Nucleus accumbens (tissue), 56 donors: ENCODE results near the gene AUTS2.
"Not testable (repeated sequence)": the region's sequence is repeated elsewhere in the genome, so short reads cannot be mapped to it uniquely, and the experiment has no call there.

Experiments used
- DNase-seq, 56 donors: peaks; one replicate each; lab custom pipeline; 2025; lab: John Stamatoyannopoulos, UW

Gene AUTS2

DNA sequence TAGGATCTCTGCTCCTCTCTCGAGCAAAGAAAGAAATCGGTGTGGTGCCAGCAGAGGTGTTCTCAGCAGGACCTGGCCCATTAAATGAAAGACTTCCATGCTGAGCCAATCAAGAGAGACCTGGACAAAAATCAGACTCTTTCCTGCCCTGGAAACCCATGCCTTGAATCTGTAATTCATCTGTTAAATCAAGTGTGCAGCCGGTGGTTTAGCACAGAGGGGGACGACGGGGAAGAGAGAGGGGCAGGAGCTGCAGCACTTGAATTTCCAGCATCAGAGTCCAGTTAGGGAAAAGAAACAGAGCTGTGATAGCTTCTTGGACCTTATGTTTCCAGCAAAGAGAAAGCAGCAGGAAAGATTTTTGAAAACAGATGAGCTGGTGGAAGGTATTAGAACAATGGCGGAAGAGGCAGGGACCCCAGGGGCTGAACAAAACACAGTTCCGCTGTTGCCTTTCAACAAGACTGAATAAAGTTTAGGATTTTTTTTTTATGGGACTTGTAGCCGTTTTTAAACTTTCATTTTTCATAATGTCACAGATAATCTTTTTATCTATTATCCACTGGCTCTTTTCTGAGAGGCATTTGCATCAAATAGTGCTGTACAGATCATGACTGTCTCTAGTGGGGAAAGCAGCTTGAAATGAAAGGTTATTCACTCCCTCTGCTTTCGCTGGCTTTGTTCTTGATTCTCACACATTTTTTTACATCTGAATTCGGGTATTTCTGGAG lies 990.1 kb downstream of the AUTS2 start:
- DNase-seq: no peak

DNA sequence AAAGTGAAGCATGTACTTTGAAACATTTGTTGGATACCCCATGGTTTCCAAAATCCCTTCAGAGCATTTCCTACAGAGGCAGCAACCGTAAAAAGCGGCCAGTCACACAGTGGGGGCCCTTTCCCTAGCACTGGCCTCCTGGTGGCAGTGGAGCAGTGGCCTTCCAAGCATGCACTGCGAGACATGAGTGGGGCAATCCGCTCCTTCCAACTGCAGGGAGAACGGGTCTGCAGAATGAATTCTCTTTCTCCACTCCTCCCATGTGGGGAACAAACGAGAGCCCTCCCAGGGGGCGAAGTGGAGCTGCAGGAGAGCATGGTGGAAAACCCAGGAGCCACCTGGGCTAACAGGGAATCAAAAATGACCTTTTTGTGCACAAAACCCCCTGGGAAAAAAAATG lies 990.7 kb downstream of the AUTS2 start:
- peak in 6 of 56 donors; percentile 3 to 19 (median 10) for DNase-seq

DNA sequence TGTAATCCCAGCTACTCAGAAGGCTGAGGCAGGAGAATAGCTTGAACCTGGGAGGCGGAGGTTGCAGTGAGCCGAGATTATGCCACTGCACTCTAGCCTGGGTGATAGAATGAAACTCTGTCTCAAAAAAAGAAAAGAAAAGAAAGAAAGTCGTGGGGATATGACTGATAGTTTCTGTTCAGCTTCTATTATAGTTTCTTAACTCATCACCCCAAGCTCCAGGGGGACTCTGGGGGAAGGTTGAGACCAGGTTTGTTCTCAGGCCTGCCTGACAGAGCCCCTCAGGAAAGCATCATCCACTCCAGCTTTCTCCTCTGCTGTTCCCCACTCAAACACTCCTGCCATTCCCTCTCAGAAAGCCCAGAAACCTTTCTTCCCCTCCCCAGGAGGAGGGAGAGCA lies 991.3 kb downstream of the AUTS2 start:
- no peak for DNase-seq

DNA sequence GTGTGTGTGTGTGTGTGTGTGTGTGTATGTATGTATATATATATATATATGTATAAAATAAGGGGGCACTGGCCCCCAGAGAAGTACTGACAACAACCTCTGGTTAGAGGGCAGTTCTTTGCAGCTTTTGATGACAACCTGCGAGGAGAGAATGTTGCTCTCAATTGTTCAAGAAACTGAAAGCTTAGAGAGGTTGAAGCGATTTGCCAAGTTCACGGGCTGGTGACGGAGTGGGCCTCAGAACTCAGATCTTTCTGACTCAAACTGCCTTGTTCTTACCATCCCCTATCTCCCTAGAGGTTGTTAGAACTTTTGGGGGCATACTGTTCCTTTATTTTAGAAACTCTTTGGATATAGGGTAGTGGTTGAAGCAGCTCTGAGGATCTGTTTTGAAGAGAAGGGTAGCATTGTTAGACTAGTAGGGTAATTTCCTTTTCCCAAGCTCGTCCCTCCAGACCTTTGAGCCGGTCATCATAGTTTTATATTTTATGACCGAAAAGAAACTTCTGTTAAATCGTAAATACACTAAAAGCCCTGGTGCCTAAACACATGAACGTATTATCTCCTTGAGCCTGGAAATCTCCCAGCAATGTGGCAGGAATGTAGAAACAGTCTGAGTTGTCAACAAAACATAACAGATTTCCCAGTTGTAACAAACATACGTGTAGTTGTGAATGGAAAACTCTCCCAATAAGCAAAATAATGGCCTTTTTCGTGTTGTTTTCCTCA lies 992.0 kb downstream of the AUTS2 start:
- no peak for DNase-seq

DNA sequence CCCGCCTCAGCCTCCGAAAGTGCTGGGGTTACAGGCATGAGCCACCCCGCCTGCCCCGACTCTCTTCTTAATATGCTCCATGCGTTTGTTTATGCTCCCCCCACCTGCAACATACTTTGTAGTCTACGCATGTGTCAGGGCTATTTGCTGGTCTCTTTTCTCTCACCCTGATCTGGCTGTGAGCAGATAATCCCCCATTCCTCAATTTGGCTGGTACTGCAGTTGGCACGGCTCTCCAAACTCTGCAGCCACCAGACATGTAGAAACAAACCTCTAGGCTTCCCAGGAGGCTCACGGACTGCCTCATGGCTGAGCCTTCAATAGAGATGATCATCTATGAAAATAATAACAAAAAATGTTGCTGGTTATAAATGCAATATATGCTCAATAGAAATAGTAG lies 993.4 kb downstream of the AUTS2 start:
- DNase-seq: no peak

DNA sequence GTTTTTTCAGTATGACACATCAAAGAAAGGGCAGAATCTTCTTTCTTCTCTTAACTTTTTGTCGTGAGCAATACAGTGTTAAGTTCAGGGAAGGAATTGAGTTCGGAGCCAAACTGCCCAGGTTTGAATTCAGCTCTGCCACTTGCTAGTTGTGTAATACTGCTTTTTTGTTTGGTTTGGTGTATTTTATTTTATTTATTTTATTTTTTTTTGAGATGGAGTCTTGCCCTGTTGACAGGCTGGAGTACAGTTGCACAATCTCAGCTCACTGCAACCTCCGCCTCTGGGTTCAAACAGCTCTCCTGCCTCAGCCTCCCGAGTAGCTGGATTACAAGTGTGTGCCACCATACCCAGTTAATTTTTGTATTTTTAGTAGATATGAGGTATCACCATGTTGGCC lies 993.9 kb downstream of the AUTS2 start:
- DNase-seq: no peak

DNA sequence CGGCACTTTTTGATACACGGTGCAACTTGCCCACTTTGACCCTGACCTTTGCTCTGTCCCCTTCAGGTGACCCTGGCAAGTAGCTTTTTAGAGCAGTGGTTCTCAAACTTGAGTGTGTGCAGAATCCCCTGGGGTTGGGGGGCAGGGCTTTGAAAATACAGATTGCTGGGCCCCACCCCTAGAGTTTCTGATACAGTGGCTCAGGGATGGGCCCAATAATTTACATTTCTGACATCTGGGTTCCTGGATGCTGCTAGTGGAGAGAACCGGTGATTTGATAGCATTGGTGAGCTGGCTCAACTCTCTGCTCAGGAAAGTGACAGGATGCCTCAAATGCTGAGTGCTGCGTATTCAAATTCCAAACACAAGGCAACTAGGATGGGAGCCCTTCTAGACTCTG lies 995.9 kb downstream of the AUTS2 start:
- no peak for DNase-seq

DNA sequence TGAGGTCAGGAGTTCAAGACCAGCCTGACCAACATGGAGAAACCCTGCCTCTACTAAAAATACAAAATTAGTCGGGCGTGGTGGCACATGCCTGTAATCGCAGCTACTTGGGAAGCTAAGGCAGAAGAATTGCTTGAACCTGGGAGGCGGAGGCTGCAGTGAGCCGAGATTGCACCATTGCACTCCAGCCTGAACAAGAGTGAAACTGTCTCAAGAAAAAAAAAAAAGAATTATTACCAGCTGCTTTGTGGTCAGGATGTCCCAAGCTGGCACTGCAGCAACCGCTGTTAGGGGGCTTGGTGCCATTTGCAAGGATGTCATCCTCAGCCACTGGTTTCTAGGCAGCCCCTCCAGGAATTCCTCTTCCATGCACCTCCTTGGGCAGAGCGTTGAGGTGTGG lies 996.6 kb downstream of the AUTS2 start:
- DNase-seq: not testable (repeated sequence)

DNA sequence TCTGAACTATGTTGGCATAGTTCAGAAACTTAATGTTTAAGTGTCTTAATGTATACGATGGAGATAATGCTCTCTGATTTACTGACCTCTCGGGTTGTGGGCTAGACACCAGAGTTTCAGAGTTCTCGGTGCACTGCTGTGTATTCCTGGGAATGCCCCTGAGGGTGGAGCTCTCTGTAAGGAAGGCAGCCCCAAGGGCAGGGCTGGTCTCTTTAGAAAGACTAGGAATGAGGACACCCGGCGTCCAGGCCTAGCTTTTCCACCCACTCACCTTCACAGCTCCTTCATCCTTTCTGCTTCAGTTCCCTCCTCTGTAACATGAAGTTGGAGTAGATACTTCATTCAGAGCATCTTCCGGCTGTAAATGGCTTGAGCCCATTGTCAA lies 997.1 kb downstream of the AUTS2 start:
- DNase-seq: no peak

DNA sequence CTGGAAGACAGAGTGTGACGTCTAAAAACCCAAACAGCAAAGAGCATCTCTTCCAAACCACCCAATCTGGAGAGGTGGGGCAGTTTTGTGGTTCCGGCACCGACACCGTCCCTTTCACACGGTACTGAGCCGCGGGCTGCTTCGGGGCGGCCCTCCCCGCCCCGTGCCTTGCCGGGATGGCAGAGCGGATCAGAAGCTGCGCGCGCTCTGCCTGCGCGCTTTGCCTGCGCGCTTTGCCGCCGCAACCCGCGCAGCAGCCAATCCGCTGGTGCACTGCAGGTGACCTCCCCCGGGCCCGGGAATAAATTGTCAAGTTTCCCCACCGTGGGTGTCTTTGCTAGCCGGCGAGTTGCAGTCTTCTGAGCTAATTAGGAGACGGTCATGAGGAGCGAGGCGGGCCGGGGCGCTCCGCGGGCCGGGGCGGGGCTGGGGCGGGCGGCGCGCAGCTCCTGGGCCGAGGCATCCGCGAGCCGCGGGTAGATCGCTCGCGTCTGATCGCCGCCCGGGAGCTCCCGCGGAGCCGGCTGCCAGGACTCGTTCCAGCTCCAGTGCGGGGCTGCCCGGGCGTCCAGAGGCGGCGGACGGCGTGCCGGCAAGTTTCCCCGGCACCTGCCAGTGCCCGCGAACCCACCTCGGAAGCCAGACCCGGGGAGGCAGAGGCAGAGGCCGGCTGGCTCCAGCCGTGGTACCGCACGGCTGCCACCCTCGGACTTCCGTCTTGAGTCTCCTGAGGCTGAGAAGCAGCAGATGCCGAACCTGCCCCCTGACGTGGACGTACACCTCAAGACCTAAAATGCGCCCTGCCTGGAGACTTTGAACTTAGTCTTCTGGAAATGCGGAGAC lies 997.7 kb downstream of the AUTS2 start:
- peak in 26 of 56 donors; percentile 11 to 63 (median 35) for DNase-seq

DNA sequence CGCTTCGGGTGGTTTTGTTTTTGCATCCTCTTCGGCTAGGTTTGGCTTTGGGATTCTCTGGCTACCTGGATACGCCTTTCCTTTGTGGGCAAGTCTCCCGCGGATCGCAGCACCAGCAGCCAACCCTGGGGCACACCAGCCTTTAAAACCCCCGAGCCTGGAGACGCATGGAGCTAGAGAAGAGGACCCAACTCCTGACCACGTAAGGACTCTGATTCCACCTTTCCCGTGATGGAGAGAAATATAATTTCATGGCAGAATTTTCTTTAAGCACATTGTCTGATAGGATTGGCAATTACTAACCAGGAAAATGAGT lies 998.3 kb downstream of the AUTS2 start:
- DNase-seq: peak in 1 of 56 donors; percentile 46

DNA sequence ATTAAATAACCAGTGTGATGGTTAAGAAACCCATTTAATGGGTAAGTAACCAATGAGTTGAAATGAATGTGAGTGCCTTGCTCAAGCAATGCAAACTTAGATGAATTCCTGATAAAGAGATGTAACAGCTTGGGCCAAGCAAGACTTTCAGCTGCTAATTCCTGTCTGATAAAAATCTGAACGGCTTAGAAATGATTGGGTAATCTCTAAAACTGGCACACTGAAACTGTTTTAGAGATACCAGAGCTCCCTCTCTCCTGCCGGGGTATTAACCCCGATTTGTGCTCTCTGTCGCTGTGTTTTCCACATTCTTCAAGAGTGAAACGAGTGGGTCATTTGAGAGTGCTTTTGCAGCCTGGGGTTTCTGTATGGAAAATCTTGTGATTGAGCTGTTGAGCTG lies 998.8 kb downstream of the AUTS2 start:
- DNase-seq: no peak

DNA sequence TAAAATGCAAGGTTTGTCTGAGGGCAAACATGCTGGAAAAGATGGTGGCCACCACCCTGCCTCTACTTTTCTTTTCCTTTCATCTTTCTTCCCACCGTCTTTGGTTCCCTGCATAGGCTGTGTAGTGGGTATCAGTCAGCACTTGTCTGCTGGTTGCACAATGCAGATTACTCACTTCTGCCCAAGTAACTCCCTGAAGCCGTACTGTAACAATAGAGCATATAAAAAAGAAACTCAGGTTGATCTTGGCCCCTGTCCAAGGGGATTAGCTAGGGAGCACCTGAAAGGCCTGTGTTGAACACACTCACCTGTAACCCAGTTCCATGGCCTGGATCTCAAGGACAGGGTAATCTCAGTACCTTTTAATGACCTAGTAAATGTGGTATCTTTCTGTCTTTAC lies 1000.7 kb downstream of the AUTS2 start:
- DNase-seq: no peak

DNA sequence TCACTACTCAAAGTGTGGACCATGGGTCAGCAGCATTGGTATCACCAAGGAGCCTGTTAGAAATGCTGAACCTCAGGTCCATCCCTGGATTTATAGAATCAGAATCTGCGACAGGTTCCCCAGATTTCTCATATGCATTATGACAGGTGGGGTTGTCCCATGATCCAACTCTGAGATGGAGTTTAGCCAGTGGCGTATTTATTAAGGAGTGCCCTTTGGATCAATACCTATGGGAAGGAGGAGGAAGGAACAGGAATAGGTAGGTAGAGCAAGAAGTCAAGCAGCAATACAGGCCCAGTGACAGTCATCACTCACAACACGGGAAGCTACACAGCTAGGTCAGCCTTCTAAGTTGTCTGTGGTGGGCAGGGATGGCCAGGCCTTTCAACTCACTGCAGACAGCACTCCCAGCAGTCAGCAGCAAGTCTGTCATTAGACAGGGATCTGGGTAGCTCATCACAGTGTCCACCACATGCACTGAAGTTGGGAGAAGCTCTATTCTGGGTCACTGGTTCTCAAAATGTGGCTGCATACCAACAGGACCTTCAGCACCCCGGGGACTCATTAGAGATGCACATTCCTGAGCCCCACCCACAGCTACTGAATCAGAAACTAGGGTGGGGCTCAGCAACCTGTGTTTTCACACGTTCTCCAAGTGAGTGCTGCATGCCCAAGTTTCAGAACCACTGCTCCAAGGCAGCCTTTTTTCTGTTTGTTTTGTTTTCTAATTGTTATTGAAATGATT lies 1001.3 kb downstream of the AUTS2 start:
- peak in 3 of 56 donors; percentile 8 to 11 (median 9) for DNase-seq

DNA sequence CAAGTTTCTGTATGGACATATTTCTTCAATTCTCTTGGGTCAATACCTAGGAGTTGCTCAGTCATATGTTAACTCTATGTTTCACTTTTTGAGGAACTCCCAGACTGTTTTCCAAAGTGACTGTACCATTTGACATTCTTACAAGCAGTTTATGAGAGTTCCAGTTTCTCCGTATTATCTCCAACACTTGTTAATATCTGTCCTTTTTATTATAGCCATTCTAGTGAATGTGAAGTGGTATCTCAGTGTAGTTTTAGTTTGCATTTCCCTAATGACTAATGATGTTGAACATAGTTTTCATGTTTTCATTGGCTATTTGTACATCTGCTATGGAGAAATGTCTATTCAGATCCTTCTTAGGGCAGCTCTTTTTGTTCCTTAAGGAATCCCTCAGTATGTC lies 1002.7 kb downstream of the AUTS2 start:
- DNase-seq: no peak

DNA sequence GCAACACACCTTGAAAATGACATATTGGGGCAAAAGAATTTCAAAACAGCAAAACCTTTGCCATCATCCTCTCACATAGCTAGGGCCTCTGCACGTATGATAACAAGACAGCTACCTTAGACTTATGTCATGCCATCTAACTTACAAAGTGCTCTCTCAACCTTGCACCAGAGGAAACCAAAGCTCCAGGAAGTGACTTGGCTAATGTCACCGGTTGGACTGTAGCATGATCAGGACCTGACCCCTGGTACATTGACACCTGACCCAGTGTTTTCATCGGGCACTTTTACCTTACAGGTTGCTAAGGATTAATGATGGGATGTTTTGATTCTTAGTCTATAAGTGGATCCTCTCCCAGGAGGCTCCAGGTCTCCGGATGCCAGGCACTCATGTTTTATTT lies 1003.8 kb downstream of the AUTS2 start:
- DNase-seq: no peak

DNA sequence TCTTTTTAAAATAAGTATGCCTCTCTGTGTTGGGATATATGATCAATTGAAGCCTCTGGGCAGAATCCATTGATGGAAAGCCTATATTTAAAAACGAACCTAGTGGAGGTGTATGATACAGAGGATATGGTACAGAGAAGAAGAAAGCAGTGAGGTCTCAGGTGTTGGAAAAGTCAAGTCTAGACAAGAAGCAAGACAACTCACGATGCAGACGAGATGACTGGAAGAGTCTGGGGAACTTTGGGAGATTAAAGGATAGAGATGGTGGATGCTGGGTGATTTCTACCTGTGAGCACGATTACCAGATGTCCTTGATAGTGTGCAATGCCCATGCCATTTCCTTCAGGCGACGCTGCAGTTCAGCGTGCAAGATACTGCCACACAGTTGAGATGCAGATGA lies 1009.0 kb downstream of the AUTS2 start:
- no peak for DNase-seq

DNA sequence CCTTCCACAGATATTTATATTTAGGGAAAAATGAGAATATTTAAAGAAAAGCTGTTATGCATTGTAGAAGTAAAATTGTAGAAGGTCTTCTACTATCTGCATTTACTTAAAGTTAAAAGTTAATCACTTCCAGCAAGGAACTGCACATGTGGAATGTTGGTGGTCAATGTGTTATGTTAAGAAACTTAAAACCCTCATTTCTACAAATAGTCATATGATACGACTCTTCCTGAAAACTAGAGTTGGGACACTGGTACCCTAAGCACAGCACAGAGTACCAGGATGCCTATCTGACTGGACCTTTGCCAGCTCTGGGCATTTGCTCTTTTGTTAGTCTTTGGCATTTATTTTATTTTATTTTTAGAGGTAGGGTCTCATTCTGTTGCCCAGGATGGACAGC lies 1009.5 kb downstream of the AUTS2 start:
- DNase-seq: no peak

DNA sequence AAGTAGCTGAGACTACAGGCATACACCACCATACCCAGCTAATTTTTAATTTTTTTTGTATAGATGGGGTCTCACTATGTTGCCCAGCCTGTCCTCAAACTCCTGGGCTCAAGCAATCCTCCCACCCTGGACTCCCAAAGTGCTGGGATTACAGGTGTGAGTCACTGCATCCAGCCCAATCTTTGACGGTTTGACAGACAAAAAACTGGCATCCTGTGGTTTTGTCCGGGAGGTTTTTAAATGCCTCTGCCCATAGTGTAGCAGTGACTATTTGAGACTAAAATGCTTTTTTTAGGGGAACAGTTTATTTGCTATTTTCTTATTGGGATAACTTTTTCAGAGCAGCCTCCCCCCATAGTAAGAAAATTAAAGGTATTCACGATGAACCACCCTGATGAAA lies 1010.0 kb downstream of the AUTS2 start:
- DNase-seq: no peak

DNA sequence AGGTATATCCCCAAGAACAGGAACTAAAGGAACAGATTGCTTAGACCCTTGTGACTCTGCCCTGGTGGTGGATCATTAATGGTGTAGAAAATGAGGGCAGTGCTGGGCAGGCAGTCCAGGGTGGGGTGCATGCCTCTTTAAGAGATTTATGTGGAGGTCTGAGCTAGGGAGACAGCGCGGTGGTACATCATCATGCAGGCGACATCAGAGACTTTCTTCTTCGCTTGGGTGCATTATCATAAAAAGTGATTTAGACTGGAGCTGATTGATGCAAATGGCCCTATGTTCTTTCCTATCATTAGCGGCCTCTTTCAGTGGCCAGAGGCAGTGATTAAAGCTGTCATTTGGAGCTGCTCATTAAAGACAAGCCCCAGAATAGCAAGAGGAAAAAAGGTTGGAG lies 1014.5 kb downstream of the AUTS2 start:
- DNase-seq: no peak
